Stimulated activated CD4-positive, alpha-beta T cell treated with anti-CD3 and anti-CD28 coated beads, Interleukin-1b, Interleukin-23, amount 100 ng/mL, for 24 hours (primary cell): Measurements from ENCODE around the gene CEP41.

Source experiments
- DNase-seq, 4 experiments: peaks; one replicate each; pipeline ENCODE4 v3.0.0-alpha.2; 2020; ENCODE audit warnings: low read depth in 4 of 4, low spot score in 1 of 4

CEP41 gene

DNA sequence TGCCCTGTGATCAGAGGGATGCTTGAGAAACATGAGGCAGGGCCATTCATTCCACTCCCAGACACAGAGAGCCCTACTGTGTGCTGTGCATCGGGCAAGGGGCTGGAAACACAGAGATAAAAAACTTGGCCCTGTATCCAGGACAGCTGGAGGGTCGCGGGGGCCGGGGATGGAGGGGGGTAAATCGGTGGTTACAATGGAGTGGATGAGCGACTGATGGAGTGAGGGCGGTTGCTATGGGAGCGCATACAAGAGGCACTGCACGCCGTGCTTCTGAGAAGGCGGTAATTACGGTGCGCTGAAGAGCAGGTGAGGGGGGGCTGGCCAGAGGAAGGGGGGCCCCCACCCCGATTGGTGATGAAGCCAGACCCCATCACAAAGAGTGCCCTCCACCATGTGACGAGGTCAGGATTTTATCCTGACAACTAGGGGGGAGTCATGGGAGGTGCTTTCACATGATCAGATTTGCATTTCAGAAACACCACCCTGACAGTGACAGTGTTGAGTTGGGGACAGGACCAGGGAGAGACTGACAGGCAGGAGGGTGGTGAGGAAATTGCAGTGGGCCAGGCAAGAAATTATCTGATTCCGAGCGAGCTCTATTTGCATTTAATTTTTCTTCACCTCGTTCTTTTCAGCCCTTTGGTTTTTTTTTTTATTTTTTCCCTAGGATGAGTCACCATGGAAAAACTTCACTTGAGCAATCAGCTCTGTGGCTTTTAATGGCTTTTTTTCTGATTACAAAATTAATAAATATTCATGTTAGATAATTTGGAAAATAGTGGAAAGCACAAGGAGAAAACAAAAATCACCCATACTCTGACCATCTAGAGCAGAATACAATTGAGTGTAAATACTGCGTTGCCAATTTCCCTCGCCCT is 88.4 kb downstream of the CEP41 start:
- DNase-seq = no peak

DNA sequence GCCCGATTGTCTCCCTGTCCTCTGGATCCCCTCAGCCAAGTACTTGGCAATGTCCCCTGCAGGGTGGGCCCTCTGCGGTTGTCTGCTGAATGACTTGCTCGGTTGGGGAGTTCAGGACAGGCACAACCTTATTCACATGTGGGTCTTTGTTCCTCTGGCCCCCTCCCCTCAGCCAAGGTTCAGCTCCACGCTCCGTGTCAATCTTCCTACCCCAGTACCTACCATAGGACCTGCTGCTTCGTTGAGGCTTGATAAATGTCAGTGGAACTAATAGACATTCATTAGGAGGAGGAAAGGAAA is 89.1 kb downstream of the CEP41 start:
- DNase-seq = no peak

DNA sequence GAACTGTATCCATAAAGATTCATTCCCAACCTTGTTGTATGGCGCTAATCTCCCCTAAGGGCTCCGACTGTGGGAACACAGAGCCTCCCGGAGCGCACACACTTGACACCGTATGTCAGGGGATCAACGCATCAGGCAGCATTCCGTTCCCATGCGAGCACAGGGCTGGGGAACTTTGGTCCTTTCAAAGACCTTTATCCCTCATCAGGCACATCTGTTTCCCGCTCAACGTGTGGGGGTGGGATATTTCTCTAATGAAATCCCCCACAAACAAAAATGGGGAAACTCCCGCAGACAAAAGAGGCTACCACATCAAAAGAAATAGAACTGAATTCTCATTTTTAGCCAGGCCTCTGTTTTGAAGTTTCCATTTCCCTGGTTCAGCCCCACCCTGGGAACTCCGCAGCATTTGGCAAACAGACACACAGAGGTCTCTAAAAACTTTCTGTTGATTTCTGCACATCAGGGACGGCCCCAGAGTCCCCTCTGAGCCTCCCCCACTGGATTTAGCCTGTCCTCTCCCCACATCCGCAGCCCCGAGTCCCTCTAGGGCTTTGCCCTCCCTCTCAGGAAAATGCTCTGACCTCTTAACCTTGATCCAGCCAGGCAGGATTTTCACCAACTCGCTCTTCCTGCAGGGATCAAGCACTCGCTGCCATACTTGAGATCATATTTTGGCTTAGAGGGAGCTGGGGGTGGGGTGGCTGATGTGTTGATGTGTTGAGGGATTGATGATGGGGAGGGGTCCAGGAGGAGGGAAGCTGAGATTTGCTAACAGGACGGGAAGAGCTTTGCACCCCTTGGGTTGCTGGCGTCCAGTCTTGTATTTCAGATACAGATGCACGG is 89.6 kb downstream of the CEP41 start:
- no peak for DNase-seq

DNA sequence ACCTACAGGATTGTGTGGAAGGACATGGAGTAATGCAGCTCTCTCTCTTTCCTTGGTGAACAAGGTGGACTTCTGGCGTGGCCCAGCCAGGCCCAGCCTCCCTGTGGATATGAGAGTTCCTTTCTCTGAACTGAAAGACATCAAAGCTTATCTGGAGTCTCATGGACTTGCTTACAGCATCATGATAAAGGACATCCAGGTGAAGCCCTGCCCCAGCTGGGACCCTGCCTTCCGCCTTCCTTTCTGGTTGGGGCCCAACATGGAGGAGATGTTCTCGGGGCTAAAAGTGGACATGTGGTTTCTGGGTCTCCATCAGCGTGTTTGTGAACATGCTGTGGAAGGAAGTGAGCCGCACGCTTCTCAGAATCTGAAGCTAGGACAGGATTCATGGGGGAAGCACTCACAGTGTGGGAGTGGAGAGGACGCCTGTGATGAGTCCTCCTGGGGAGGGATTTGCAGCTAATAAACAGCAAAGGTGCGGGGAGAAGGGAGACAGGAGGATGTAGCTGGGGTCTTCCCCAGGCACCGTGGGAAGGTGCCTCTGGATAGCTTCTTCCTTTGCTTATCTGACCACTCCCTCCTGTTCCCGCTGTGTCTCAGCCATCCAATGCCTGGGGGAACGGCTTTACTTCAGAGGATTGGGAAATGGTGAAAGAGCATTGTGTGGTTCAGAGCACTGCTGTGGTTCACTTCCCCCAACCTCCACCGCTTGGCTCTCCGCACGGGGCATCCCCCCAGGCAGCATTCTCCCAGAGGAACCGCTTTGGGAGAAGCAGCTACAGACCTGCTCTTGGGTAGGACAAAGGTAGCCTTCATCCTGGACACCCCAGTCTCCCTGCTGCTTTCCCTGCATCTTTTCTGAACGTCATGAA is 90.7 kb downstream of the CEP41 start:
- DNase-seq = no peak

DNA sequence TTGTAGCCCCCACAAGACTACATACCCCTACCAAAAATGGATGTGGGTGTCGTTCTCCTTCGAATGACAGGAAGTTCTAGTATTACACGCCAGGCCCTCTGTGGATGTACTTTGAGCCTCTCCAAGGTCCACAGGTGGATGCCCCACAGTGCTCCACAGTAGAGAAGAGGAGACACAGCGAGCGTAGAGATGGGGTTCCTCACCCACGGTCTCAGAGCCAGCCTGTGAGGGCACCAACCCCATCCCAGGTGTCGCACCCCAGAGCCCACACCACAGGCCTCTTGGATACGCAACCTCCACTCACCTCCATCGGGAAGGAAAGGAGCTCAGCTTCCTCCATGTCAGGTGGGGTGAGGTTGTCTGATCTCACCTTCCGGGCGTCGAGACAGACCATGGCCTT is 93.9 kb downstream of the CEP41 start:
- no peak for DNase-seq

DNA sequence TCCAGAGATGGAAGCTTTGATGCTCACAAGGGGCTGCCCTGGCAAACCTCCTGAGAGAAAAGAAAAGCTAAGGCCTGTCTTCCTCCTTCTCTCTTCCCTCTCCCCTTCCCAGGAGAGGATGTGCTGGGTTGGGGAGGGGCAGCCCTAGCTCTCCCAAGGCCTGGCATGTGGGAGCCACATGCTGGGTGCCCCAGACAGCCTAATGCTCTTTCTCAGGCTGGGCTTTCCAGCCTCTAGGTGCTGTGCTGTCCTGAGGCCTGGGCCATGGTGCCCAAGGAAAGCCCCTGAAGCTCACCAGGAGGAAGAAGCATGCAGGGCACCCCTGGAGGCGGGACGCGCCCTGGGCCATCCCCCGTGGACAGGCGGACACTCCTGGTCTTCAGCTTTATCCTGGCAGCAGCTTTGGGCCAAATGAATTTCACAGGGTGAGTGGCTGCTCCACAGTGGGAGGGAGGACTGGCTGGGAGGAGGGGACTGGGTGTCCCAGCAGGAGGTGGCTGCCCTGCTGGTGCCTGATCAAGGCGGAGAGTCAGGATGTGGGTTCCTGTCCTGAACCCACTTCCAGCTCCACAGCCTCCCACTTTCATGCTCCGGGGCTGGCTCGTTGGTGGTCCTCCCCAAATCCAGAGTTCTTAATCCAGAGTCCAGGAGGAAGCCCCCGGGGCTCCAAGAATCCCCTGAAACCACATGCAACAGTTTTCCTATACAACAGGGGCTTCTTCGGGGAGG is 94.5 kb downstream of the CEP41 start:
- no peak for DNase-seq

DNA sequence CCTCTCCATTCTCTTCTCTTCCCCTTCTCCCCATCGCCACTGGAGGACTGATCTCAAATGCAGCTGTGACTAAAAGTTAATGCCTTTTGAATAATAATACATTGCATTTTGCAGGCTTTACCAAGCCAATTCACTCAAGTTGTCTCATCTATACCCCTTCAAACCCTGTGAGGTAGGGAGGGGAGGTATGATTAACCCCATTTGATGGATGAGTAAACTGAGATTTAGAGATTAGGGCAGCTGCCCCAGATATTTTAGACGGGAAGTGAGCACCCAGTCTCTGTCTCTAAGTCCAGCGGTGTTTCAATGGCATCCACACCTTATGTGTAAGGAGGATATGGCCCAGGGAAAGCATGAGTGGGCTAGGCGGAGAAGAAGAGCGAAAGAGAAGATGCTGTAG is 95.1 kb downstream of the CEP41 start:
- no peak for DNase-seq

DNA sequence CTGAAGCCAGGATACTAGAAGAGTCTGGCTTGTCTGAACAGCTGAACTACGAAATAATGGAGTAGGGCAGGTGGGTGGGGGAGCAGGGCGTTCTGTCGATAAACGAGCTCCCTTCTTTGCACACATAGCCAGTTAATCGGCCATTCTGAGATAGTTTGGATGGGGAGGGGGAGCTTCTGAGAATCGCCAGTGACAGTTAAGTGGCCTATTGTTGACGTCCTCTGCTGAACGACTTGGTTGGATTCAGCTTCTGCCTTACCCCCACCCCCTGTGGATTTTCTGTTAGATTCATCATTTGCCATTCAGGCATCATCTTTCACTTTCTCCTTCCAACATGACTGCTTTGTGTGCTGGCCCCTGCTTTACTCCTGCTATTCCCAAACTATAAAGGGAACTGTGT is 95.7 kb downstream of the CEP41 start:
- no peak for DNase-seq

DNA sequence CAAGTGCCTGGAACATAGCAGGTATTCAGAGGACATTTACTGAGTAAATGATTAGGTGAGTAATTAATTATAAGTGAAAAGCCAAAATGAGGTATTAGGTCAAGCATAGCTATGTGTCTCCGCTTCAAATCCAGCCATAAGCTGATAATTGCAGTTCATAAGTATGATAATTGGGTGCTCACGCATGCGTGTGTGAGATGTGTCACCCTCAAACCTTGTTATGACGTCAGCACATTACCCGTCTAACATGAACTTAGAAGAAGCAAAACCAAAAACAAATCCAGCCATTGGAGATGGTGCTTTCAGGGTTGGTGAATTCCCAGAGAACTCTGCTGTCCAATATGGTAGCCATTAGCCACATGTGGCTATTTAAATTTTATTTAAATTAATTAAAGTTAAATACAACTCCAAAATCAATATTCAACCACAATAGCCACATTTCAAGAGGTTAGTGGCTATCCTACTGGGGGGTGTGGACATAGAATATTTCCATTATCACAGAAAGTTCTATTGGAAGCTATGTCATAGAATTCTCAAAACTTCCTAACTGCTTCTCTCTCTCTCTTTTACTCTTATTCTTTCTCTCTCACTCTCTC is 96.4 kb downstream of the CEP41 start, which contains the start of gene CPA5:
TSS of gene CPA5 (plus strand) at position 546 of the 596 bp plus-strand sequence. CDS start 1,670 bp downstream, outside the sequence.
- DNase-seq = no peak
